ENCODE measurements around the gene CLEC5A. TPM values are rescaled to one million over a fixed set of nuclear protein-coding genes. Genes with fewer than 3 reads are reported as not detected.
"Not testable (repeated sequence)": the region's sequence is repeated elsewhere in the genome, so short reads cannot be mapped to it uniquely, and the experiment has no call there.

The CLEC5A gene
- total RNA-seq, 2 donors from 2014 or later, result 0.74 to 1.1 TPM

DNA sequence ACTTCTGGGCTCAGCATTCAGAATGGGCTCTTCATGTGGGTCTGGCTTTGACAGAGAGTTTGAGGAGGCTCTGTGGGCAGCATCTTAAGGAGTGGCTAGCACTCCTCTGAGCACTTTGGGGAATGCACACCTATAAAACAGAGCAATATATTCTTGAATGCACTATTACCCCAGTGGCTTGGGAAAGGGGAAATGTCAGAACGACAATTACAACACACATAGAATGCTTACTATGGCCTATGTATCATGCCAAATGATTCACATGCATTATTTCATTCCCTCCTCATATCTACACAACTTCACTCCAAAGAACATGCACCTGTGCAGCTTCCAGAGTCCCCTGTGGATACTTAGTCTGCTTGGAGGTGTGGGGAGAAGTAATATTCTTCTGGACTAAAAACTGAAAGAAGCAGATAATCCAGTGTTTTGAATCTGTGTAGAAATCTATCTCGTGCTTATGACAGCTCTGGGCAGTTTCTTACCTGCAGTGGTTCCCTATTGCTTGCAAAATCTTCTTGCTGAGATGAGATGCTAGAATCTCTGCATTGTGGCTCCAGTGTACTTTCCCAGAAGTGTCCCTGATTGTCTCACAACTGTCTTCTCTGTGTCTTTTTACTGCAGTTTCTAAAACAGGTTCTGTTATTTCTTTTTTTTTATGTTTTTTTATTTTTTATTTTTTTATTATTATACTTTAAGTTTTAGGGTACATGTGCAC lies 43.4 kb upstream of the CLEC5A start:
- Histone ChIP-seq H3K9me3 (no peaks in the 10 kb centered on the region), H3K27ac (no peak overlapping the region), H3K27me3 (replicated peaks; ENCODE audit: insufficient read depth) (peaks cover 4% of the 10 kb centered on the region), H3K4me3 (no peak overlapping the region), H3K4me1 (replicated peaks) (no peaks in the 10 kb centered on the region), H3K36me3 (no peaks in the 10 kb centered on the region)
- no peak for TF ChIP-seq CTCF (IDR thresholded peaks at IDR 0.05)
- no peak for TF ChIP-seq POLR2AphosphoS5 (IDR thresholded peaks at IDR 0.05)
- no peak for TF ChIP-seq POLR2A (IDR thresholded peaks at IDR 0.05)
- intact Hi-C loops (cut with DNase I), result no loop called here
- no peak for DNase-seq (ENCODE audit: low spot score)
- 62% methylated on average over 2 of the region's 2 CpGs for WGBS

DNA sequence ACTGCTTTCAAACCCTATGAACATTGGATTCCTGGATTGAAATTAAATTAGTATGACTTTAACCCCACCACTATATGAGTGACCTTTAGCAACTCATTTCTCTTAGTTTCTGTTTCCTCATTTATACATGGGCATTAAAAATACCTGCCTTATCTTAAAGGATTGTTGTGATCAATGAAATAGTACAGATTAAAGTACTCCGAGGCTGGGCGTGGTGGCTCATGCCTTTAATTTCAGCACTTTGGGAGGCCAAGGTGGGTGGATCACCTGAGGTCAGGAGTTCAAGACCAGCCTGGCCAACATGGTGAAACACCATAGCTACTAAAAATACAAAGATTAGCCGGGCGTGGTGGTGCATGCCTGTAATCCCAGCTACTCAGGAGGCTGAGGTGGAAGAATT lies 41.0 kb upstream of the CLEC5A start:
- H3K27ac ChIP-seq; H3K4me3 ChIP-seq; DNase-seq (ENCODE audit: low spot score); H3K27me3 ChIP-seq (replicated peaks; ENCODE audit: insufficient read depth); intact Hi-C loops (cut with DNase I); H3K9me3 ChIP-seq; H3K4me1 ChIP-seq (replicated peaks); H3K36me3 ChIP-seq: not testable (repeated sequence)
- whole genome bisulfite sequencing, result 80% methylated on average over 4 of the region's 4 CpGs

- Histone ChIP-seq H3K4me3 (no peak overlapping the region), H3K27me3 (replicated peaks; ENCODE audit: insufficient read depth) (peaks cover 4% of the 10 kb centered on the region), H3K4me1 (replicated peaks) (no peaks in the 10 kb centered on the region), H3K27ac (no peak overlapping the region), H3K9me3 (no peaks in the 10 kb centered on the region), H3K36me3 (no peaks in the 10 kb centered on the region)
- TF ChIP-seq CTCF (IDR thresholded peaks at IDR 0.05) (no peak), POLR2AphosphoS5 (IDR thresholded peaks at IDR 0.05) (no peak), POLR2A (IDR thresholded peaks at IDR 0.05) (no peak)
- DNase-seq (ENCODE audit: low spot score), result no peak
- WGBS, result 83% methylated on average over 2 of the region's 2 CpGs
- intact Hi-C loops (cut with DNase I), result no loop called here
Observed at GRCh38 chr7:141986923-141987322, 40.1 kb upstream of the CLEC5A start.

GRCh38 chr7:141985926-141986325 lies 39.2 kb upstream of the CLEC5A start:
- H3K36me3 ChIP-seq; intact Hi-C loops (cut with DNase I); H3K27me3 ChIP-seq (replicated peaks; ENCODE audit: insufficient read depth); H3K4me3 ChIP-seq; H3K4me1 ChIP-seq (replicated peaks); DNase-seq (ENCODE audit: low spot score); H3K27ac ChIP-seq; H3K9me3 ChIP-seq: not testable (repeated sequence)
- WGBS, result 93% methylated on average over 13 of the region's 13 CpGs

DNA sequence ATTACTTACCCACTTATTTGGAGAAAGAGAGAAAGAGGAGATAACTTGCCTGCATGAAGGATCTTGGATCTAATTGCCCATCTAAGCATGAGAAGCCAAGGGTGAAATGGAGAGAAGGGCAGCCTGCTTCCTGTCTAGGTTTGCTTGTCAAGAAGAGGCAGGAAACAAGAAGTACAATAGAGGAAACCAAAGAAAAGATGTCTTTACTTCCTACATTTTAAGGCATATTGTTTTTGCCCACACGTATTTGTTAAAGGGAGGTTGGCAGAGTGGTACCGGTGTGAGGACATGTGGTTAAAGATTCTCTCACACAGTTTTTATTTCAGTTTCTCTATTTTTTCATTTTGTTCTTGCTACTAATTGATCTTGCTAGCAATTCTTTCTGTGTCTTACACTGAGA lies 32.8 kb upstream of the CLEC5A start:
- no peaks in the 10 kb centered on the region for H3K9me3 ChIP-seq
- TF ChIP-seq POLR2AphosphoS5 (IDR thresholded peaks at IDR 0.05), result no peak
- no peak for TF ChIP-seq CTCF (IDR thresholded peaks at IDR 0.05)
- TF ChIP-seq POLR2A (IDR thresholded peaks at IDR 0.05), result no peak
- WGBS, result 81% methylated on average over 2 of the region's 2 CpGs
- DNase-seq (ENCODE audit: low spot score), result no peak
- H3K4me3 ChIP-seq, result no peak overlapping the region
- intact Hi-C loops (cut with DNase I), result no loop called here
- no peak overlapping the region for H3K27ac ChIP-seq
- H3K36me3 ChIP-seq, result no peaks in the 10 kb centered on the region
- H3K27me3 ChIP-seq (replicated peaks; ENCODE audit: insufficient read depth), result no peaks in the 10 kb centered on the region
- H3K4me1 ChIP-seq (replicated peaks), result no peaks in the 10 kb centered on the region

GRCh38 chr7:141978351-141978750 lies 31.6 kb upstream of the CLEC5A start:
- TF ChIP-seq POLR2AphosphoS5 (IDR thresholded peaks at IDR 0.05), result no peak
- TF ChIP-seq CTCF (IDR thresholded peaks at IDR 0.05), result no peak
- TF ChIP-seq POLR2A (IDR thresholded peaks at IDR 0.05), result no peak
- WGBS, result 65% methylated on average over 1 of the region's 1 CpG
- H3K9me3 ChIP-seq, result no peaks in the 10 kb centered on the region
- intact Hi-C loops (cut with DNase I), result no loop called here
- DNase-seq (ENCODE audit: low spot score), result no peak
- H3K27me3 ChIP-seq (replicated peaks; ENCODE audit: insufficient read depth), result no peaks in the 10 kb centered on the region
- H3K4me3 ChIP-seq, result no peak overlapping the region
- H3K36me3 ChIP-seq, result no peaks in the 10 kb centered on the region
- H3K27ac ChIP-seq, result no peak overlapping the region
- no peaks in the 10 kb centered on the region for H3K4me1 ChIP-seq (replicated peaks)
